Heart left ventricle (tissue), 13 donors: ENCODE results near the gene SAA2.

Experiments used
- CTCF ChIP-seq, 12 donors: fragments of 200-600 bp; sonication (generic) in 4 of 12; IDR thresholded peaks; one replicate each; pipeline versions ENCODE4 v1.5.0 to v1.8.0; 2018 to 2022; ENCODE audit warnings: antibody characterized with exemption in 12 of 12, mild to moderate bottlenecking in 5 of 12
- POLR2A ChIP-seq, 2 donors: fragments of 450-650 bp; IDR thresholded peaks; one replicate each; pipeline ENCODE4 v1.6.1; 2017; ENCODE audit warnings: antibody characterized with exemption in 2 of 2, mild to moderate bottlenecking in 2 of 2, moderate library complexity in 2 of 2
- donor health status: ischemic (EF 13 %, LVEDD 7.1; RV severe dilation, severe dysfunction).
- donor health status: DM: no; HTN: yes; CAD: no.
- donor health status: DM: no; HTN: no; CAD: no.
- donor health status: ischemic (EF 25% LVEDD 6.9; RV normal size, moderate dysfunction).
- donor health status: ischemic (EF 25% LVEDD 5.7; RV mildly dilated, moderate dysfunction).
- donor health status: ischemic (EF 35%, LVEDD 5.7; RV mildly dilated, moderate dysfunction).
- donor health status: nonischemic (EF 11% LVEDD 7.7; RV severe dilation, severe dysfunction).
- donor health status: DM: yes; HTN: yes; CAD: no.
- donor health status: PGD.
- donor health status: ischemic (EF 29% LVEDD 5.4; RV normal size, mild dysfunction).
- donor health status: nonischemic (EF 23%, LVEDD 6.1; RV moderate dilation, normal function).

- TF ChIP-seq POLR2A (IDR thresholded peaks at IDR 0.05) = no peak
- no peak for TF ChIP-seq CTCF (IDR thresholded peaks at IDR 0.05)
Measured at GRCh38 chr11:18222814-18223421, 25.6 kb downstream of the SAA2 start.
